HEK293 (cell line): ENCODE measurements around the gene UBE2J2.

ENCODE experiments used
- MYNN ChIP-seq: fragments of 450-650 bp; formaldehyde crosslinking; IDR thresholded peaks from 2 replicates; pipeline ENCODE4 v1.5.1; 2016; ENCODE audit warnings: missing biosample characterization, missing genetic modification characterization, borderline replicate concordance
- PRDM10 ChIP-seq: fragments of 450-650 bp; formaldehyde crosslinking; IDR thresholded peaks from 2 replicates; pipeline ENCODE4 v1.5.1; 2016; ENCODE audit warnings: missing biosample characterization, missing genetic modification characterization
- PRDM4 ChIP-seq: fragments of 450-650 bp; formaldehyde crosslinking; IDR thresholded peaks from 2 replicates; pipeline ENCODE4 v1.5.1; 2017; ENCODE audit warnings: missing biosample characterization, missing genetic modification characterization
- RBAK ChIP-seq: fragments of 450-650 bp; formaldehyde crosslinking; IDR thresholded peaks from 2 replicates; pipeline ENCODE4 v1.5.1; 2016; ENCODE audit warnings: missing biosample characterization, missing genetic modification characterization
- SP2 ChIP-seq: fragments of 450-650 bp; formaldehyde crosslinking; IDR thresholded peaks from 2 replicates; pipeline ENCODE4 v1.5.1; 2016; ENCODE audit warnings: missing biosample characterization, missing genetic modification characterization
- WT1 ChIP-seq: fragments of 450-650 bp; formaldehyde crosslinking; IDR thresholded peaks from 2 replicates; pipeline ENCODE4 v1.5.1; 2016; ENCODE audit warnings: missing biosample characterization, missing genetic modification characterization
- ZEB2 ChIP-seq: fragments of 450-650 bp; formaldehyde crosslinking; IDR thresholded peaks from 2 replicates; pipeline ENCODE4 v1.5.1; 2016; ENCODE audit warnings: missing biosample characterization, missing genetic modification characterization
- ZNF140 ChIP-seq: fragments of 450-650 bp; formaldehyde crosslinking; IDR thresholded peaks from 2 replicates; pipeline ENCODE4 v1.5.1; 2016; ENCODE audit warnings: missing biosample characterization, missing genetic modification characterization
- ZNF146 ChIP-seq: fragments of 450-650 bp; formaldehyde crosslinking; IDR thresholded peaks from 2 replicates; pipeline ENCODE4 v1.5.1; 2016; ENCODE audit warnings: missing biosample characterization, missing genetic modification characterization
- ZNF155 ChIP-seq: fragments of 450-650 bp; formaldehyde crosslinking; IDR thresholded peaks from 2 replicates; pipeline ENCODE4 v1.5.1; 2016; ENCODE audit warnings: missing biosample characterization, missing genetic modification characterization
- ZNF214 ChIP-seq: fragments of 450-650 bp; formaldehyde crosslinking; IDR thresholded peaks from 2 replicates; pipeline ENCODE4 v1.5.1; 2017; ENCODE audit warnings: missing biosample characterization, mild to moderate bottlenecking, missing genetic modification characterization, borderline replicate concordance
- ZNF248 ChIP-seq: fragments of 450-650 bp; formaldehyde crosslinking; IDR thresholded peaks from 2 replicates; pipeline ENCODE4 v1.5.1; 2017; ENCODE audit warnings: missing biosample characterization, missing genetic modification characterization
- ZNF280C ChIP-seq: fragments of 450-650 bp; formaldehyde crosslinking; IDR thresholded peaks from 2 replicates; pipeline ENCODE4 v1.5.1; 2016; ENCODE audit warnings: missing biosample characterization, missing genetic modification characterization
- ZNF350 ChIP-seq: fragments of 450-650 bp; formaldehyde crosslinking; IDR thresholded peaks from 2 replicates; pipeline ENCODE4 v1.5.0; 2017; ENCODE audit warnings: missing biosample characterization, mild to moderate bottlenecking, missing genetic modification characterization
- ZNF529 ChIP-seq: fragments of 450-650 bp; formaldehyde crosslinking; IDR thresholded peaks from 2 replicates; pipeline ENCODE4 v1.5.1; 2017; ENCODE audit warnings: missing genetic modification characterization, missing biosample characterization; ENCODE audit not compliant: insufficient replicate concordance
- ZNF555 ChIP-seq: fragments of 450-650 bp; formaldehyde crosslinking; conservative IDR thresholded peaks from 2 replicates; pipeline ENCODE4 v1.5.1; 2017; ENCODE audit warnings: missing biosample characterization, mild to moderate bottlenecking, missing genetic modification characterization, inconsistent platforms
- ZNF560 ChIP-seq: fragments of 450-650 bp; formaldehyde crosslinking; IDR thresholded peaks from 2 replicates; pipeline ENCODE4 v1.5.1; 2017; ENCODE audit warnings: missing biosample characterization, missing genetic modification characterization, borderline replicate concordance
- ZNF571 ChIP-seq: fragments of 450-650 bp; formaldehyde crosslinking; IDR thresholded peaks from 2 replicates; pipeline ENCODE4 v1.5.0; 2017; ENCODE audit warnings: missing biosample characterization, missing genetic modification characterization
- ZNF580 ChIP-seq: fragments of 450-650 bp; formaldehyde crosslinking; IDR thresholded peaks from 2 replicates; pipeline ENCODE4 v1.5.1; 2016; ENCODE audit warnings: missing biosample characterization, missing genetic modification characterization
- ZNF585B ChIP-seq: fragments of 450-650 bp; formaldehyde crosslinking; IDR thresholded peaks from 2 replicates; pipeline ENCODE4 v1.5.1; 2016; ENCODE audit warnings: missing biosample characterization, missing genetic modification characterization
- ZNF600 ChIP-seq: fragments of 450-650 bp; formaldehyde crosslinking; IDR thresholded peaks from 2 replicates; pipeline ENCODE4 v1.5.1; 2016; ENCODE audit warnings: missing biosample characterization, missing genetic modification characterization
- ZNF701 ChIP-seq: fragments of 450-650 bp; formaldehyde crosslinking; IDR thresholded peaks from 2 replicates; pipeline ENCODE4 v1.5.1; 2016; ENCODE audit warnings: missing biosample characterization, missing genetic modification characterization
- ZNF704 ChIP-seq: fragments of 450-650 bp; formaldehyde crosslinking; IDR thresholded peaks from 2 replicates; pipeline ENCODE4 v1.5.1; 2016; ENCODE audit warnings: missing biosample characterization, missing genetic modification characterization
- ZNF843 ChIP-seq: fragments of 450-650 bp; formaldehyde crosslinking; IDR thresholded peaks from 2 replicates; pipeline ENCODE4 v1.5.1; 2016; ENCODE audit warnings: missing biosample characterization, missing genetic modification characterization
- ZSCAN30 ChIP-seq: fragments of 450-650 bp; IDR thresholded peaks from 2 replicates; pipeline ENCODE4 v1.5.1; 2018; ENCODE audit warnings: missing biosample characterization, mild to moderate bottlenecking, missing genetic modification characterization, moderate library complexity
- TF ChIP-seq, protein P1 (sequence below): fragments of 450-650 bp; formaldehyde crosslinking; IDR thresholded peaks from 2 replicates; pipeline ENCODE4 v1.5.1; 2016; ENCODE audit warnings: missing biosample characterization, missing genetic modification characterization
- TF ChIP-seq, protein P2 (sequence below): fragments of 450-650 bp; formaldehyde crosslinking; IDR thresholded peaks from 2 replicates; pipeline ENCODE4; 2016; ENCODE audit warnings: missing biosample characterization, missing genetic modification characterization

UBE2J2 gene

GRCh38 chr1:1307923-1308755, 34.5 kb upstream of the UBE2J2 start, which contains the start of the genes ACAP3 and PUSL1 (continued):
- TF ChIP-seq, protein P1, sequence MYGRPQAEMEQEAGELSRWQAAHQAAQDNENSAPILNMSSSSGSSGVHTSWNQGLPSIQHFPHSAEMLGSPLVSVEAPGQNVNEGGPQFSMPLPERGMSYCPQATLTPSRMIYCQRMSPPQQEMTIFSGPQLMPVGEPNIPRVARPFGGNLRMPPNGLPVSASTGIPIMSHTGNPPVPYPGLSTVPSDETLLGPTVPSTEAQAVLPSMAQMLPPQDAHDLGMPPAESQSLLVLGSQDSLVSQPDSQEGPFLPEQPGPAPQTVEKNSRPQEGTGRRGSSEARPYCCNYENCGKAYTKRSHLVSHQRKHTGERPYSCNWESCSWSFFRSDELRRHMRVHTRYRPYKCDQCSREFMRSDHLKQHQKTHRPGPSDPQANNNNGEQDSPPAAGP (tag by site-specific recombination): peak; percentile 93
- TF ChIP-seq ZNF560 (tag by site-specific recombination) (no peak), ZNF843 (tag by site-specific recombination) (peak; percentile 62; the same call in 1 of the 2 replicates), RBAK (no peak), ZNF280C (no peak), ZEB2 (peak; percentile 98), PRDM4 (tag by site-specific recombination) (peak; percentile 53; the same call in 1 of the 2 replicates), ZNF140 (no peak), ZNF571 (tag by site-specific recombination) (no peak), ZSCAN30 (tag by site-specific recombination) (peak; percentile 62), ZNF350 (tag by site-specific recombination) (no peak), ZNF585B (tag by site-specific recombination) (no peak), WT1 (tag by site-specific recombination) (no peak; the same call in 1 of the 2 replicates), ZNF529 (tag by site-specific recombination) (no peak), ZNF555 (tag by site-specific recombination) (no peak), SP2 (tag by site-specific recombination) (peak; percentile 67), ZNF146 (tag by site-specific recombination) (0 out of 2 replicates have a peak, but pooled peaks have one; percentile 16), ZNF248 (tag by site-specific recombination) (no peak), ZNF704 (tag by site-specific recombination) (no peak), MYNN (no peak; the same call in 1 of the 2 replicates), ZNF580 (tag by site-specific recombination) (peak; percentile 67; the same call in 1 of the 2 replicates), ZNF214 (tag by site-specific recombination) (no peak), ZNF600 (tag by site-specific recombination) (no peak; the same call in 1 of the 2 replicates), ZNF701 (tag by site-specific recombination) (no peak), ZNF155 (tag by site-specific recombination) (no peak), PRDM10 (tag by site-specific recombination) (peak; percentile 96)
- TF ChIP-seq, protein P2, sequence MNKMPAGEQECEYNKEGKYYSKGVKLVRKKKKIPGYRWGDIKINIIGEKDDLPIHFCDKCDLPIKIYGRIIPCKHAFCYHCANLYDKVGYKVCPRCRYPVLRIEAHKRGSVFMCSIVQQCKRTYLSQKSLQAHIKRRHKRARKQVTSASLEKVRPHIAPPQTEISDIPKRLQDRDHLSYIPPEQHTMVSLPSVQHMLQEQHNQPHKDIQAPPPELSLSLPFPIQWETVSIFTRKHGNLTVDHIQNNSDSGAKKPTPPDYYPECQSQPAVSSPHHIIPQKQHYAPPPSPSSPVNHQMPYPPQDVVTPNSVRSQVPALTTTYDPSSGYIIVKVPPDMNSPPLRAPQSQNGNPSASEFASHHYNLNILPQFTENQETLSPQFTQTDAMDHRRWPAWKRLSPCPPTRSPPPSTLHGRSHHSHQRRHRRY (tag by site-specific recombination): 0 out of 2 replicates have a peak, but pooled peaks have one; percentile 63
